Naive B cell (primary cell): Measurements from ENCODE around the gene RAD52. TPM values are rescaled to one million over a fixed set of nuclear protein-coding genes. Genes with fewer than 3 reads are reported as not detected.

Experiments
- ATAC-seq, 2 donors: fragments of 150-1000 bp; cut with Tn5 transposase; 2 replicates each; pipeline ENCODE4 v1.10.0; 2021; ENCODE audit warnings: low read depth in 2 of 2, mild to moderate bottlenecking in 2 of 2, moderate library complexity in 2 of 2
- DNase-seq: peaks from one replicate; pipeline ENCODE4 v3.0.0; 2022
- H3K27ac Mint-ChIP-seq, 6 donors: one replicate each; pipeline ENCODE4 v1.8.0; 2020 to 2022; ENCODE audit warnings: mild to moderate bottlenecking in 6 of 6, mixed read lengths in 6 of 6, moderate library complexity in 5 of 6, inconsistent platforms in 2 of 6
- H3K27me3 Mint-ChIP-seq, 3 donors: one replicate each; pipeline ENCODE4 v1.8.0; 2021 to 2022; ENCODE audit warnings: mixed read lengths in 3 of 3, mild to moderate bottlenecking in 1 of 3
- H3K36me3 Mint-ChIP-seq, 2 donors: one replicate each; pipeline ENCODE4 v1.8.0; 2020 to 2022; ENCODE audit warnings: mixed read lengths in 2 of 2, inconsistent platforms in 1 of 2, mild to moderate bottlenecking in 1 of 2
- H3K4me1 Mint-ChIP-seq, 3 donors: one replicate each; pipeline ENCODE4 v1.8.0; 2020 to 2022; ENCODE audit warnings: mixed read lengths in 3 of 3, inconsistent platforms in 1 of 3, mild to moderate bottlenecking in 1 of 3, moderate library complexity in 1 of 3
- H3K4me3 Mint-ChIP-seq, 8 donors: one replicate each; pipeline ENCODE4 v1.8.0; 2020 to 2022; ENCODE audit warnings: mild to moderate bottlenecking in 8 of 8, mixed read lengths in 8 of 8, moderate library complexity in 8 of 8, inconsistent platforms in 2 of 8
- H3K9me3 Mint-ChIP-seq, 7 donors: one replicate each; pipeline ENCODE4 v1.8.0; 2020 to 2022; ENCODE audit warnings: mixed read lengths in 7 of 7, mild to moderate bottlenecking in 5 of 7, inconsistent platforms in 2 of 7, moderate library complexity in 1 of 7
- polyA plus RNA-seq, 6 donors: library from polyadenylated mRNA; unstranded; fragments of 300-500 nt; fragmentation: Illumina TruSeq; gene quantifications; one replicate each; pipeline ENCODE4 v1.2.3, GENCODE V29; 2021; ENCODE audit warnings: low read depth in 6 of 6

The RAD52 gene
- polyA plus RNA-seq, 6 donors from 2014 or later = 0.09 to 13.3 (median 3.0) TPM

DNA sequence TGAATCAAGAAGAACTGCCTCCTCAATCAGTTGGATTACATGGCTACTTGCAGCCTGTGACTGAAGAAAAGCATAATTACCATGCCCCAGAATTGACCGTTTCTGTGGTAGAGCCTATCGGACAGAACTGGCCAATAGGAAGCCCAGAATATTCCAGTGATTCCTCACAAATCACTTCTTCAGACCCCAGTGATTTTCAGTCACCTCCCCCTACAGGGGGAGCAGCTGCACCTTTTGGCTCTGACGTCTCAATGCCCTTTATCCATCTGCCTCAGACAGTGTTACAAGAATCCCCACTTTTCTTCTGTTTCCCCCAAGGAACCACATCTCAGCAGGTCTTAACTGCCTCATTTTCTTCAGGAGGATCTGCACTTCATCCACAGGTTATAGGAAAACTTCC lies 80.8 kb downstream of the RAD52 start:
- H3K4me1 Mint-ChIP-seq = peaks cover 0 to 5% (median 3%) of the 10 kb centered on the region in 3 donors
- no peaks in the 10 kb centered on the region for H3K9me3 Mint-ChIP-seq
- H3K36me3 Mint-ChIP-seq = peaks cover 9 to 15% of the 10 kb centered on the region in 2 donors
- no peak for ATAC-seq
- peak overlapping the region in 1 of 6 donors; percentile 33 for H3K27ac Mint-ChIP-seq
- H3K27me3 Mint-ChIP-seq = no peaks in the 10 kb centered on the region
- H3K4me3 Mint-ChIP-seq = no peak overlapping the region
- DNase-seq = no peak

DNA sequence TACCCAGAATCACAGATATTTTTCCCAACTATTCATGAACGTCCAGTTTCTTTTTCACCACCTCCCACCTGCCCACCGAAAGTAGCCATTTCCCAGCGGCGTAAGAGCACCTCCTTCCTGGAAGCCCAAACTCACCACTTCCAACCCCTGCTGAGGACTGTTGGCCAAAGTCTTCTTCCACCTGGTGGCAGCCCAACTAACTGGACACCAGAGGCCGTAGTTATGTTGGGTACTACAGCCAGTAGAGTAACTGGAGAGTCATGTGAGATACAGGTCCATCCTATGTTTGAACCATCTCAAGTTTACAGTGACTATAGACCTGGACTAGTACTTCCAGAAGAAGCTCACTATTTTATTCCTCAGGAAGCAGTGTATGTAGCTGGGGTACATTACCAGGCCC lies 81.6 kb downstream of the RAD52 start:
- Mint-ChIP-seq H3K36me3 (peaks cover 9 to 17% of the 10 kb centered on the region in 2 donors), H3K4me1 (peaks cover 0 to 5% (median 3%) of the 10 kb centered on the region in 3 donors), H3K9me3 (no peaks in the 10 kb centered on the region), H3K27ac (peak overlapping the region in 1 of 6 donors; percentile 90), H3K4me3 (no peak overlapping the region), H3K27me3 (no peaks in the 10 kb centered on the region)
- DNase-seq (no peak), ATAC-seq (no peak)

- Mint-ChIP-seq H3K4me3 (no peak overlapping the region), H3K9me3 (no peaks in the 10 kb centered on the region), H3K27me3 (no peaks in the 10 kb centered on the region), H3K4me1 (peaks cover 0 to 5% (median 3%) of the 10 kb centered on the region in 3 donors), H3K36me3 (peaks cover 27 to 35% of the 10 kb centered on the region in 2 donors), H3K27ac (no peak overlapping the region)
- no peak for ATAC-seq
- DNase-seq = no peak
Observed at GRCh38 chr12:865614-866013, 83.9 kb downstream of the RAD52 start.

DNA sequence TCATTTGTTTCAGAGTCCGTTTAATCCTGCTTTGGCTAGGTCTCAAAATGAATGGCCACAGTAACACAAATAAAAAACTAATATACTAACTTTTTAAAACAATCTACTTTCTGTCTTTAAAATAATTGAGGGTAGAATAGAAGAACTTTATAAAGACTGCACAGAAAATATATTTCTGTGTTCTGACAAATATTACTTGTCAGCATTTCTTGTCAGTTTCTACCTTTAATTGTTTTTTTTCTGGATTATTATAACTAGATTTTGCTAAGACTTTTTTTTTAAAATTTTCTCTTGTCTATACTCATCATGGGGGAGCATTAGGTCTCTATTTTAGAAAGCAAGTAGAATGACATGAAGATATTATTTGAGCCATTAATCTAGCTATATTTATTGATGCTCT lies 86.2 kb downstream of the RAD52 start:
- ATAC-seq = no peak
- Mint-ChIP-seq H3K4me1 (peaks cover 0 to 5% (median 3%) of the 10 kb centered on the region in 3 donors), H3K27ac (peak overlapping the region in 1 of 6 donors; percentile 9)

GRCh38 chr12:862303-862911 lies 87.1 kb downstream of the RAD52 start:
- Mint-ChIP-seq H3K27ac (peak overlapping the region in 3 of 6 donors; percentile 4 to 64 (median 36)), H3K9me3 (no peaks in the 10 kb centered on the region), H3K36me3 (peaks cover 27 to 39% of the 10 kb centered on the region in 2 donors), H3K27me3 (no peaks in the 10 kb centered on the region), H3K4me1 (peaks cover 0 to 5% (median 3%) of the 10 kb centered on the region in 3 donors), H3K4me3 (no peak overlapping the region)
- ATAC-seq (no peak), DNase-seq (no peak)

More for the DNA sequence above, 86.2 kb downstream of the RAD52 start:
- Mint-ChIP-seq H3K9me3 (no peaks in the 10 kb centered on the region), H3K27me3 (no peaks in the 10 kb centered on the region), H3K4me3 (no peak overlapping the region), H3K36me3 (peaks cover 27 to 35% of the 10 kb centered on the region in 2 donors)
- DNase-seq = no peak

Other genes starting within 250 kb of the RAD52 start
- 10 to 100 TPM in 5 of 6 donors, 1 to 10 TPM in 1; 3.9 to 41.1 (median 15.3) TPM for gene WNK1, start 197.1 kb downstream of the RAD52 start, polyA plus RNA-seq
- gene ERC1, start 41.5 kb upstream of the RAD52 start, polyA plus RNA-seq = 10 to 100 TPM in 5 of 6 donors, 1 to 10 TPM in 1; 6.9 to 26.2 (median 17.9) TPM